GM13977 (cell line): ENCODE data around the gene URB2.

Experiments
- DNase-seq: peaks from one replicate; pipeline ENCODE4 v3.0.0; 2012; ENCODE audit warnings: low spot score
- CTCF ChIP-seq: IDR thresholded peaks from 2 replicates; pipeline ENCODE4 v1.5.1; 2012; ENCODE audit warnings: mild to moderate bottlenecking, control low read depth; ENCODE audit not compliant: insufficient read depth; ENCODE audit errors: extremely low read depth, missing control alignments
- in situ Hi-C: fragments of 300-500 bp; cut with MboI; formaldehyde crosslinking; loops from one replicate; pipeline ENCODE4 v1.12.0; 2022; ENCODE audit warnings: low sequenced_read_pairs, low pct_unique_long_range_greater_than_20kb, mixed read lengths, inconsistent platforms; ENCODE audit not compliant: unreplicated experiment

The URB2 gene

GRCh38 chr1:229664133-229664689, 38.2 kb downstream of the URB2 start:
- in situ Hi-C loops: loop anchor here (25.0 kb wide), 1 partner anchor 648 kb away; no protein-coding TSS in a partner anchor
- no peak for TF ChIP-seq CTCF
- peak; percentile 61 for DNase-seq

GRCh38 chr1:229665912-229666558, 40.0 kb downstream of the URB2 start:
- in situ Hi-C loops: loop anchor here (25.0 kb wide), 1 partner anchor 646 kb away; no protein-coding TSS in a partner anchor
- no peak for DNase-seq
- TF ChIP-seq CTCF: no peak

GRCh38 chr1:229666585-229666984, 40.5 kb downstream of the URB2 start:
- TF ChIP-seq CTCF: no peak
- in situ Hi-C loops: loop anchor here (25.0 kb wide), 1 partner anchor 646 kb away; no protein-coding TSS in a partner anchor
- no peak for DNase-seq

- in situ Hi-C loops: loop anchor here (25.0 kb wide), 1 partner anchor 643 kb away; no protein-coding TSS in a partner anchor
- no peak for DNase-seq
- TF ChIP-seq CTCF: no peak
Observed at GRCh38 chr1:229669333-229669732, 43.3 kb downstream of the URB2 start.

GRCh38 chr1:229671310-229671709, 45.3 kb downstream of the URB2 start:
- no peak for DNase-seq
- TF ChIP-seq CTCF: no peak
- in situ Hi-C loops: loop anchor here (25.0 kb wide), 1 partner anchor 641 kb away; no protein-coding TSS in a partner anchor

GRCh38 chr1:229672246-229672645, 46.2 kb downstream of the URB2 start:
- in situ Hi-C loops: loop anchor here (25.0 kb wide), 1 partner anchor 640 kb away; no protein-coding TSS in a partner anchor
- DNase-seq: no peak
- no peak for TF ChIP-seq CTCF
